Measurements from ENCODE around the gene EYA2. TPM values are rescaled to one million over a fixed set of nuclear protein-coding genes. Genes with fewer than 3 reads are reported as not detected.

Gene EYA2
- polyA plus RNA-seq, 1 donor (not counting 4 experiments of a cell fraction or from before 2014, with no cell fraction given): not detected

- Histone ChIP-seq H3K4me2 (ENCODE audit: control insufficient read depth, extremely low read depth, insufficient read depth, low read depth, low read length) (no peak overlapping the region), H3K79me2 (ENCODE audit: control insufficient read depth, insufficient read depth, low read length) (peaks cover 25% of the 10 kb centered on the region), H4K20me1 (ENCODE audit: control insufficient read depth, extremely low read depth, insufficient read depth, low read length) (peaks cover 6% of the 10 kb centered on the region), H2AFZ (ENCODE audit: control insufficient read depth, low read length) (no peak overlapping the region), H3K4me3 (ENCODE audit: control insufficient read depth in 2 of 3, extremely low read depth in 1 of 3, insufficient read depth in 2 of 3, low read depth in 1 of 3, low read length in 3 of 3) (no peak overlapping the region), H3K9me3 (ENCODE audit: control insufficient read depth, low read depth, low read length) (no peaks in the 10 kb centered on the region), H3K9ac (ENCODE audit: control insufficient read depth, extremely low read depth, insufficient read depth, low read length) (no peak overlapping the region), H3K36me3 (ENCODE audit: control insufficient read depth in 2 of 2, extremely low read depth in 1 of 2, insufficient read depth in 2 of 2, low read length in 2 of 2) (peaks cover 44 to 47% of the 10 kb centered on the region in 2 experiments), H3K27ac (ENCODE audit: control insufficient read depth, insufficient read depth, low read length) (no peak overlapping the region), H3K9me1 (ENCODE audit: control insufficient read depth, extremely low read depth, insufficient read depth, low read length) (no peaks in the 10 kb centered on the region), H3K27me3 (ENCODE audit: control insufficient read depth, extremely low read depth, insufficient read depth, low read length) (no peaks in the 10 kb centered on the region), H3K4me1 (ENCODE audit: control insufficient read depth, extremely low read depth, insufficient read depth, low read length) (no peaks in the 10 kb centered on the region)
- DNase-seq (ENCODE audit: low read depth, low spot score): no peak
- dilution Hi-C loops (cut with MboI; ENCODE audit: extremely low pct_ligation_motif_present, low sequenced_read_pairs): no loop called here
- no peak for TF ChIP-seq CTCF (optimal IDR thresholded peaks at IDR 0.05 in 1 of 3, IDR thresholded peaks at IDR 0.05 in 1 of 3, conservative IDR thresholded peaks at IDR 0.05 in 1 of 3; ENCODE audit: extremely low read depth in 1 of 3, insufficient read depth in 2 of 3, low read length in 3 of 3)
- no peak for TF ChIP-seq EZH2 (IDR thresholded peaks at IDR 0.05; ENCODE audit: low read length)
- no peak for FAIRE-seq
Observed at GRCh38 chr20:47232518-47232917, 337.9 kb downstream of the EYA2 start.

- no peak for DNase-seq (ENCODE audit: low read depth, low spot score)
- TF ChIP-seq CTCF (optimal IDR thresholded peaks at IDR 0.05 in 1 of 3, IDR thresholded peaks at IDR 0.05 in 1 of 3, conservative IDR thresholded peaks at IDR 0.05 in 1 of 3; ENCODE audit: extremely low read depth in 1 of 3, insufficient read depth in 2 of 3, low read length in 3 of 3) (no peak), EZH2 (IDR thresholded peaks at IDR 0.05; ENCODE audit: low read length) (no peak)
- no peak overlapping the region for H2AFZ ChIP-seq (ENCODE audit: control insufficient read depth, low read length)
- dilution Hi-C loops (cut with MboI; ENCODE audit: extremely low pct_ligation_motif_present, low sequenced_read_pairs): no loop called here
- no peak overlapping the region for H3K27ac ChIP-seq (ENCODE audit: control insufficient read depth, insufficient read depth, low read length)
- no peak for FAIRE-seq
- H3K9ac ChIP-seq (ENCODE audit: control insufficient read depth, extremely low read depth, insufficient read depth, low read length): no peak overlapping the region
- H3K4me3 ChIP-seq (ENCODE audit: control insufficient read depth in 2 of 3, extremely low read depth in 1 of 3, insufficient read depth in 2 of 3, low read depth in 1 of 3, low read length in 3 of 3): no peak overlapping the region
- no peak overlapping the region for H3K4me2 ChIP-seq (ENCODE audit: control insufficient read depth, extremely low read depth, insufficient read depth, low read depth, low read length)
- H3K4me1 ChIP-seq (ENCODE audit: control insufficient read depth, extremely low read depth, insufficient read depth, low read length): no peaks in the 10 kb centered on the region
- H3K9me3 ChIP-seq (ENCODE audit: control insufficient read depth, low read depth, low read length): no peaks in the 10 kb centered on the region
- no peaks in the 10 kb centered on the region for H3K27me3 ChIP-seq (ENCODE audit: control insufficient read depth, extremely low read depth, insufficient read depth, low read length)
- H4K20me1 ChIP-seq (ENCODE audit: control insufficient read depth, extremely low read depth, insufficient read depth, low read length): peaks cover 6% of the 10 kb centered on the region
- no peaks in the 10 kb centered on the region for H3K9me1 ChIP-seq (ENCODE audit: control insufficient read depth, extremely low read depth, insufficient read depth, low read length)
- peaks cover 25% of the 10 kb centered on the region for H3K79me2 ChIP-seq (ENCODE audit: control insufficient read depth, insufficient read depth, low read length)
- H3K36me3 ChIP-seq (ENCODE audit: control insufficient read depth in 2 of 2, extremely low read depth in 1 of 2, insufficient read depth in 2 of 2, low read length in 2 of 2): peaks cover 43 to 46% of the 10 kb centered on the region in 2 experiments
Observed at GRCh38 chr20:47233333-47234188, 338.9 kb downstream of the EYA2 start.
